OCI-LY7 (cell line): ENCODE data around the gene ZFP36. TPM values are rescaled to one million over a fixed set of nuclear protein-coding genes. Genes with fewer than 3 reads are reported as not detected.

Experiments
- BruUV-seq: library from RNA; stranded (reverse); fragments of 400-500 nt; replicated peaks from 2 replicates; lab custom pipeline; 2021; lab: Mats Ljungman, UMichigan
- CTCF ChIA-PET: fragments of 300-600 bp; sonication (Branson Sonifier 250); formaldehyde crosslinking; loops from one replicate; lab custom pipeline; 2022; ENCODE audit warnings: antibody characterized with exemption; ENCODE audit not compliant: unreplicated experiment; lab: Charles Lee
- POLR2A ChIA-PET: fragments of 300-600 bp; sonication (Branson Sonifier 250); formaldehyde crosslinking; loops from one replicate; lab custom pipeline; 2022; ENCODE audit warnings: antibody characterized with exemption; lab: Charles Lee
- DNase-seq: peaks from one replicate; pipeline ENCODE4 v3.0.0-alpha.2; 2015; ENCODE audit warnings: low spot score
- H2AFZ ChIP-seq: fragments of 200-600 bp; sonication (generic), shearing (Covaris generic); 2 replicates; pipeline ENCODE4 v1.6.1; 2014; ENCODE audit warnings: mild to moderate bottlenecking, antibody characterized with exemption, low read length, moderate library complexity
- H3K27ac ChIP-seq: fragments of 200-600 bp; sonication (generic); 2 replicates; pipeline ENCODE4 v1.5.1; 2014; ENCODE audit warnings: mixed run types, low read depth, mild to moderate bottlenecking, moderate library complexity, low read length, inconsistent platforms; ENCODE audit not compliant: poor library complexity, severe bottlenecking
- H3K36me3 ChIP-seq: fragments of 200-600 bp; sonication (generic); 2 replicates; pipeline ENCODE4 v1.6.1; 2014; ENCODE audit warnings: mild to moderate bottlenecking, antibody characterized with exemption, low read length, moderate library complexity, mixed read lengths; ENCODE audit not compliant: insufficient read depth
- H3K4me1 ChIP-seq: fragments of 200-600 bp; sonication (generic); 2 replicates; pipeline ENCODE4 v1.5.1; 2014; ENCODE audit warnings: mild to moderate bottlenecking, low read length; ENCODE audit not compliant: insufficient read depth, poor library complexity, severe bottlenecking
- H3K4me2 ChIP-seq: fragments of 200-600 bp; sonication (generic); 2 replicates; pipeline ENCODE4 v1.6.1; 2014; ENCODE audit warnings: mild to moderate bottlenecking, low read length
- H3K4me3 ChIP-seq: fragments of 200-600 bp; sonication (generic); 2 replicates; pipeline ENCODE4 v1.5.1; 2014; ENCODE audit warnings: mild to moderate bottlenecking, low read depth, low read length; ENCODE audit not compliant: poor library complexity, severe bottlenecking
- H3K79me2 ChIP-seq: fragments of 200-600 bp; sonication (generic); 2 replicates; pipeline ENCODE4 v1.6.1; 2016; ENCODE audit warnings: low read depth, mild to moderate bottlenecking, low read length, moderate library complexity, mixed read lengths; ENCODE audit not compliant: insufficient read depth
- H3K9me2 ChIP-seq: fragments of 200-600 bp; sonication (generic); 2 replicates; pipeline ENCODE4 v1.6.1; 2016; ENCODE audit warnings: mild to moderate bottlenecking, low read length, mixed read lengths; ENCODE audit not compliant: insufficient read depth
- H3K9me3 ChIP-seq: fragments of 200-600 bp; sonication (generic); 2 replicates; pipeline ENCODE4 v1.6.1; 2014; ENCODE audit warnings: mild to moderate bottlenecking, mixed run types, low read length, mixed read lengths
- H4K20me1 ChIP-seq: fragments of 200-600 bp; sonication (generic); 2 replicates; pipeline ENCODE4 v1.6.1; 2014; ENCODE audit warnings: mild to moderate bottlenecking, antibody characterized with exemption, low read length, moderate library complexity, mixed read lengths; ENCODE audit not compliant: insufficient read depth
- CTCF ChIP-seq: fragments of 200-600 bp; sonication (generic); conservative IDR thresholded peaks from 2 replicates; pipeline ENCODE4 v1.5.1; 2014; ENCODE audit warnings: mild to moderate bottlenecking, antibody characterized with exemption, low read length, moderate library complexity, mixed read lengths
- EZH2phosphoT487 ChIP-seq: fragments of 200-600 bp; sonication (generic); IDR thresholded peaks from 2 replicates; pipeline ENCODE4 v1.6.1; 2018; ENCODE audit warnings: low read depth, borderline replicate concordance, mild to moderate bottlenecking, mixed run types, antibody characterized with exemption, low read length, moderate library complexity, mixed read lengths
- intact Hi-C: fragments of 100-400 bp; cut with micrococcal nuclease; formaldehyde crosslinking; loops from one replicate; pipeline ENCODE4 v1.10.0; 2022; ENCODE audit not compliant: unreplicated experiment
- total RNA-seq, 2 experiments: library from RNA; depleted of rRNA in 1 of 2; stranded (reverse); fragments of >200 nt in 1 of 2; shearing (Covaris generic) in 1 of 2; gene quantifications; 2 replicates each; pipeline ENCODE4 v1.2.3, GENCODE V29; 2014 to 2022

ZFP36 gene
- total RNA-seq, 2 experiments from 2014 or later, result 21.8 to 55.9 TPM

DNA sequence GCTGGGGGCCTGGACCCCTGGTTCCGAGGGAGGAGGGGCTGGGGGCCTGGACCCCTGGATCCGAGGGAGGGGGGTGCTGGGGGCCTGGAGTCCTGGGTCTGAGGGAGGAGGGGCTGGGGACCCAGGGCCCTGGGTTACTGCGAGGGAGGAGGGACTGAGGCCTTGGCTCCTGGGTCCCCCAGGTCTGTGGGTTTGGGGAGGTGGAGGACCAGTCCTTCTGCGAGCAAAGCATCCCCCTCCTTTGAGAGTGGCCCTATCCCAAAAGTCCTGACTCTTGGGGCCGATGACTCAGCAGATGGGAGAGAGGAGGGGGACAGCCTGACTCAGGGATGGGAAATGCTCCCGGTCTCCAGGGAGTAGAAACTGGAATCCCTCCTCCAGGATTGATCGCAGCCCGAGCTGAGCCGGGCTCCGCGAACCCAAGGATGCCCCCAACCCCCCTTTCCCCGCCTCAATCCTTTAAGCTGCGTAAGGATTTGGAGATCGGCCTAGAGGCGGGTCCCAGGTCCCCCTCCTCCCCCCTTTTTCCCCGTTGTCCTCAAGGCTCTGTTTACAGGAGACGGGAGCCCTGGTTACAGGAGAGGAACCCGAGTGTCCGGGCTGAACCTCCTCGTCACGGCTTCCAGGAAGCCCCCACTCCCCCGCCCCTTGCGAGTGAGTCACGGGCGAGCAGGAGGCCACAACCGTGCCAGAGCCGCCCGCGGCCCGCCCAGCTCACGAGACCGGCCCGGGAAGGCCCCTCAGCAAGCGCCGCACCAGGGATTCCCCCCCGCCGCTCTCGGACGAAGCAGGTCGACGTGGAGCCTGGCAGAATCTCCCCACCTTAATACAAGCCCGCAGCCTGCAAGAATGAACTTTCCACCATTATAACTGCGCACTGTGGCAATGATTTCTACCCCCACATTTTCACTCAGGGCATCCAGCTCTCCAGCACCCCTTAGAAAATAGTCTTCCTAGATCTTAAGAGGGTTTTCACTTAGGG is 3.0 kb upstream of the ZFP36 start:
- TF ChIP-seq CTCF (no peak), EZH2phosphoT487 (no peak)
- peaks cover 72% of the 10 kb centered on the region for H3K4me1 ChIP-seq
- H3K9me3 ChIP-seq, result no peaks in the 10 kb centered on the region
- H3K27ac ChIP-seq, result peak overlapping the region; percentile 91
- peak overlapping the region; percentile 62 for H3K4me3 ChIP-seq
- peaks cover 4% of the 10 kb centered on the region for H4K20me1 ChIP-seq
- ChIA-PET POLR2A (no interaction called here), CTCF (no interaction called here)
- intact Hi-C loops, result loop anchor here (10.0 kb wide), 2 partner anchors 549 to 551 kb away; no protein-coding TSS in a partner anchor
- peaks cover 20% of the 10 kb centered on the region for H3K36me3 ChIP-seq
- H2AFZ ChIP-seq, result peak overlapping the region; percentile 31; the same call in 1 of the 2 replicates
- DNase-seq, result peak; percentile 63
- peaks cover 19% of the 10 kb centered on the region for H3K79me2 ChIP-seq
- BruUV-seq, result no TSS peak
- no peaks in the 10 kb centered on the region for H3K9me2 ChIP-seq
- peak overlapping the region; percentile 96 for H3K4me2 ChIP-seq

GRCh38 chr19:39405261-39405957 is 1.2 kb upstream of the ZFP36 start:
- no TSS peak for BruUV-seq
- H3K4me1 ChIP-seq, result peaks cover 66% of the 10 kb centered on the region
- peak; percentile 56 for DNase-seq
- ChIA-PET CTCF (no interaction called here), POLR2A (interaction anchor here (1.3 kb wide), 1 partner anchor 41 kb away, joined by 3 read pairs; no protein-coding TSS in a partner anchor)
- peaks cover 4% of the 10 kb centered on the region for H4K20me1 ChIP-seq
- H3K9me3 ChIP-seq, result no peaks in the 10 kb centered on the region
- intact Hi-C loops, result loop anchor here (10.0 kb wide), 2 partner anchors 549 to 551 kb away; no protein-coding TSS in a partner anchor
- H3K4me3 ChIP-seq, result peak overlapping the region; percentile 96
- TF ChIP-seq EZH2phosphoT487 (no peak), CTCF (no peak)
- no peaks in the 10 kb centered on the region for H3K9me2 ChIP-seq
- H2AFZ ChIP-seq, result no peak overlapping the region; the same call in 1 of the 2 replicates
- H3K36me3 ChIP-seq, result peaks cover 19% of the 10 kb centered on the region
- peak overlapping the region; percentile 91 for H3K27ac ChIP-seq
- H3K4me2 ChIP-seq, result peak overlapping the region; percentile 96
- H3K79me2 ChIP-seq, result peaks cover 27% of the 10 kb centered on the region
